Trophoblast cell (in vitro differentiated cells and primary cell): ENCODE data around the gene SKAP1.

Source experiments
- DNase-seq, 2 donors: peaks; one replicate each; pipeline ENCODE4 v3.0.0-alpha.2; 2016
- H2AFZ ChIP-seq: 2 replicates; pipeline ENCODE4 v1.6.1; 2013; ENCODE audit warnings: low read length, moderate library complexity, mild to moderate bottlenecking; ENCODE audit not compliant: insufficient read depth, poor library complexity
- H2AK5ac ChIP-seq: 2 replicates; pipeline ENCODE4 v1.6.1; 2013; ENCODE audit warnings: mild to moderate bottlenecking, low read length
- H2BK120ac ChIP-seq: 2 replicates; pipeline ENCODE4 v1.6.1; 2013; ENCODE audit warnings: low read length, mild to moderate bottlenecking, moderate library complexity; ENCODE audit not compliant: insufficient read depth, poor library complexity
- H2BK12ac ChIP-seq: 2 replicates; pipeline ENCODE4 v1.6.1; 2013; ENCODE audit warnings: mild to moderate bottlenecking, low read length, moderate library complexity
- H2BK5ac ChIP-seq: 2 replicates; pipeline ENCODE4 v1.6.1; 2013; ENCODE audit warnings: low read length, low read depth, moderate library complexity, mild to moderate bottlenecking; ENCODE audit not compliant: poor library complexity
- H3K14ac ChIP-seq: 2 replicates; pipeline ENCODE4 v1.6.1; 2013; ENCODE audit warnings: mild to moderate bottlenecking, low read length
- H3K18ac ChIP-seq: 2 replicates; pipeline ENCODE4 v1.6.1; 2013; ENCODE audit warnings: mild to moderate bottlenecking, low read length
- H3K23ac ChIP-seq: 2 replicates; pipeline ENCODE4 v1.6.1; 2013; ENCODE audit warnings: low read length
- H3K27ac ChIP-seq: 2 replicates; pipeline ENCODE4 v1.5.1; 2013; ENCODE audit warnings: low read depth, mild to moderate bottlenecking, inconsistent platforms, low read length, moderate library complexity
- H3K27me3 ChIP-seq: 2 replicates; pipeline ENCODE4 v1.6.1; 2013; ENCODE audit warnings: inconsistent platforms, mild to moderate bottlenecking, low read length, moderate library complexity; ENCODE audit not compliant: insufficient read depth
- H3K36me3 ChIP-seq, 2 experiments: 1 replicate in 1 of 2; 2 replicates in 1 of 2; pipeline ENCODE4 v1.6.1; 2013; ENCODE audit warnings: low read length in 2 of 2, mild to moderate bottlenecking in 2 of 2, moderate library complexity in 1 of 2; ENCODE audit not compliant: insufficient read depth in 2 of 2, control insufficient read depth in 1 of 2
- H3K4ac ChIP-seq: 2 replicates; pipeline ENCODE4 v1.6.1; 2013; ENCODE audit warnings: low read depth, mild to moderate bottlenecking, low read length, moderate library complexity
- H3K4me1 ChIP-seq, 2 experiments: 1 replicate in 1 of 2; 2 replicates in 1 of 2; pipeline ENCODE4 v1.6.1; 2013; ENCODE audit warnings: low read length in 2 of 2, mild to moderate bottlenecking in 2 of 2, moderate library complexity in 1 of 2; ENCODE audit not compliant: insufficient read depth in 2 of 2, control insufficient read depth in 1 of 2
- H3K4me2 ChIP-seq: 2 replicates; pipeline ENCODE4 v1.6.1; 2013; ENCODE audit warnings: inconsistent platforms, mild to moderate bottlenecking, low read length, moderate library complexity
- H3K4me3 ChIP-seq: 2 replicates; pipeline ENCODE4 v1.5.1; 2013; ENCODE audit warnings: mild to moderate bottlenecking, low read depth, low read length, inconsistent platforms
- H3K79me1 ChIP-seq: one replicate; pipeline ENCODE4 v1.6.1; 2013; ENCODE audit warnings: low read length
- H3K79me2 ChIP-seq: 2 replicates; pipeline ENCODE4 v1.6.1; 2013; ENCODE audit warnings: low read length, mild to moderate bottlenecking; ENCODE audit not compliant: control insufficient read depth, insufficient read depth, poor library complexity
- H3K9ac ChIP-seq: 2 replicates; pipeline ENCODE4 v1.6.1; 2013; ENCODE audit warnings: mild to moderate bottlenecking, low read length
- H3K9me3 ChIP-seq: 2 replicates; pipeline ENCODE4 v1.6.1; 2013; ENCODE audit warnings: low read depth, mild to moderate bottlenecking, control low read depth, inconsistent platforms, low read length; ENCODE audit not compliant: insufficient read depth
- H4K12ac ChIP-seq: 2 replicates; pipeline ENCODE4 v1.6.1; 2013; ENCODE audit warnings: low read depth, mild to moderate bottlenecking, low read length, moderate library complexity
- H4K8ac ChIP-seq: 2 replicates; pipeline ENCODE4 v1.6.1; 2013; ENCODE audit warnings: low read depth, mild to moderate bottlenecking, low read length, moderate library complexity
- H4K91ac ChIP-seq: one replicate; pipeline ENCODE4 v1.6.1; 2013; ENCODE audit warnings: low read depth, mild to moderate bottlenecking, low read length, moderate library complexity
- WGBS: extraction: QIAGEN DNeasy Blood & Tissue Kit; methylation state at CpG from one replicate; pipeline ENCODE4 v1.1.7; 2013; ENCODE audit warnings: missing lambda C conversion rate; ENCODE audit not compliant: insufficient read length, insufficient coverage; ENCODE audit errors: extremely low coverage; 5-methylcytosine and 5-hydroxymethylcytosine counted together

The SKAP1 gene

DNA sequence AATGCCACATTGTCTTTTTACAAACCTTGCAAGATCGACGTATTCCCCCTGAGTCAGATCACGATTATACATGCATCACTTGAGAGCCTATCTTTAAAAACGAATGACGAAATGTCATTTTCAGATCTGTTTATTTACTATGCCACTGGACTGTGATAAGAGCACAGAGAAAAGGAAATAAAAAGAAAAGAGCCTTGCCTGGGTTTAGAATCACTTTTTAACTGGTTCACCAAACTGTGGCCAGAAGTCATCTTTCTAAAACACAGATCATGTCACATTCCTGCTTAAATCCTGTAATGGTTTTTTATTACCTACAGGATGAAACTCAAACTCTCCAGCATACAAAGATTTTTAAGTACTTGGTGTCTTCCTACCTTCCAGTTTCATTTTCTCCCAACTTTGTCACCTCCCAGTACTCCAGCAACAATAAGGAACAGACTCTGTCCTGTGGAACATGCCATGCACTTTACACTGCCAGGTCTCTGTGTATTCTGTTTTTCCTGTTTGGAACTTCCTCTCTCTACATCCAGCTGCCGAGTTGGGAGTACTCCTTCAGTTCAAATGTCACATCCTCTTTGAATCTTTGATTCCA lies 231.0 kb downstream of the SKAP1 start:
- Histone ChIP-seq H2AK5ac (no peak overlapping the region), H3K27me3 (no peaks in the 10 kb centered on the region), H3K4me3 (no peak overlapping the region), H3K18ac (no peak overlapping the region), H3K79me2 (no peaks in the 10 kb centered on the region), H3K4ac (no peak overlapping the region), H3K9ac (no peak overlapping the region), H2AFZ (no peak overlapping the region), H2BK120ac (no peak overlapping the region), H4K91ac (no peak overlapping the region), H3K79me1 (no peaks in the 10 kb centered on the region), H2BK5ac (no peak overlapping the region), H3K4me1 (no peaks in the 10 kb centered on the region), H4K8ac (no peak overlapping the region), H2BK12ac (no peak overlapping the region), H3K4me2 (no peak overlapping the region), H4K12ac (no peak overlapping the region), H3K36me3 (no peaks in the 10 kb centered on the region), H3K23ac (no peak overlapping the region), H3K14ac (no peak overlapping the region), H3K27ac (no peak overlapping the region), H3K9me3 (no peaks in the 10 kb centered on the region)
- WGBS: no CpG with 5 or more reads among the region's 6 CpGs
- no peak for DNase-seq

DNA sequence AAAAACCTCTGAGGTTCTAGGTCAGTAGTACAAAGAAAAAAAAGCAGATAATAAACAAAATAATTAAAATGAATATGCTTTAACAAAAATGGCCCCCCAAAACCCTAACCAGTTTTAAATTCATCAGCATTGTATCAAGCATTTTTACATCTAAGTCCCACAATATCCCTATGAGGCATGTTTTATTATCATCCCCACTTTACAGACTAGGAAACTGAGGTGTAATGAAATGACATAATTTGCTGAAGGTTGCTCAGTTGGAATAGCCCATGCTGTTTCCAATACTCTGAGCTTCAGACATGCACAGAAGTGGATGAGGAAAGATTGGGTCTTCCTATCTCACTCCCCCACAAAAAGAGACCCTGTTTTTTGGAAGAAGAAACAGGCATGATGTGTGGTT lies 234.1 kb downstream of the SKAP1 start:
- Histone ChIP-seq H3K4me2 (no peak overlapping the region), H3K18ac (no peak overlapping the region)

DNA sequence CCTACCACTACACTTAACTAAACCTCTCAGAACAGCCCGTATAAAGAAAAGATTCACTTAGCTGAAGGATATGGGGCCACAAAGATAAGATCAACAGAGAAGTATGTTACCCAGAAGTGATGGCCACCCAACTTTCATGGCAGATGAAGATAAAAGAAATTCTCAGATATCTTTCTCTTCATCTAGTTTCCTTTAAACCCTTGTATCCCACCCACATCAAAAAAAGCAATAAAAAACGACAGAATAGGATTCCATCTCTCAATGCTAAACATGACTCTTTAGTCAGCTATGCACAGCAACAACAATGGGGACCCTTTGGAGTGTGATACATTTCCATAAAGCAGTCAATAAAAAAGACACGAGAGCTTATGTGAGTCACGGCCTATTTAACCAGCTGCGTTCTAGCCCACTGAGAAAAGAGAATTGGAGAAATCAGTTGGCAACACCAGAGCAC lies 235.9 kb downstream of the SKAP1 start:
- WGBS: no CpG with 5 or more reads among the region's 5 CpGs
- Histone ChIP-seq H4K91ac (no peak overlapping the region), H2AFZ (no peak overlapping the region), H3K79me1 (no peaks in the 10 kb centered on the region), H3K18ac (no peak overlapping the region), H3K4ac (no peak overlapping the region), H3K9me3 (no peaks in the 10 kb centered on the region), H2BK120ac (no peak overlapping the region), H3K4me3 (no peak overlapping the region), H3K36me3 (no peaks in the 10 kb centered on the region), H3K4me1 (no peaks in the 10 kb centered on the region), H3K27me3 (no peaks in the 10 kb centered on the region), H3K9ac (no peak overlapping the region), H3K4me2 (no peak overlapping the region), H2AK5ac (no peak overlapping the region), H3K27ac (no peak overlapping the region), H4K12ac (no peak overlapping the region), H4K8ac (no peak overlapping the region), H3K23ac (no peak overlapping the region), H2BK12ac (no peak overlapping the region), H3K14ac (no peak overlapping the region), H2BK5ac (no peak overlapping the region), H3K79me2 (no peaks in the 10 kb centered on the region)
- no peak for DNase-seq

More for the DNA sequence above, 234.1 kb downstream of the SKAP1 start:
- no peak overlapping the region for H2BK120ac ChIP-seq
- no peak overlapping the region for H3K4ac ChIP-seq
- no peaks in the 10 kb centered on the region for H3K79me1 ChIP-seq
- no peaks in the 10 kb centered on the region for H3K4me1 ChIP-seq
- H2BK12ac ChIP-seq: no peak overlapping the region
- no peak overlapping the region for H4K12ac ChIP-seq
- H3K9me3 ChIP-seq: no peaks in the 10 kb centered on the region
- no peak overlapping the region for H2BK5ac ChIP-seq
- no peak overlapping the region for H4K8ac ChIP-seq
- no peak overlapping the region for H3K4me3 ChIP-seq
- H3K27me3 ChIP-seq: no peaks in the 10 kb centered on the region
- no peak overlapping the region for H2AFZ ChIP-seq
- DNase-seq: no peak
- no peak overlapping the region for H4K91ac ChIP-seq
- H3K9ac ChIP-seq: no peak overlapping the region
- H3K36me3 ChIP-seq: no peaks in the 10 kb centered on the region
- no peak overlapping the region for H3K27ac ChIP-seq
- no peak overlapping the region for H3K14ac ChIP-seq
- no peaks in the 10 kb centered on the region for H3K79me2 ChIP-seq
- H2AK5ac ChIP-seq: no peak overlapping the region
- H3K23ac ChIP-seq: no peak overlapping the region

DNA sequence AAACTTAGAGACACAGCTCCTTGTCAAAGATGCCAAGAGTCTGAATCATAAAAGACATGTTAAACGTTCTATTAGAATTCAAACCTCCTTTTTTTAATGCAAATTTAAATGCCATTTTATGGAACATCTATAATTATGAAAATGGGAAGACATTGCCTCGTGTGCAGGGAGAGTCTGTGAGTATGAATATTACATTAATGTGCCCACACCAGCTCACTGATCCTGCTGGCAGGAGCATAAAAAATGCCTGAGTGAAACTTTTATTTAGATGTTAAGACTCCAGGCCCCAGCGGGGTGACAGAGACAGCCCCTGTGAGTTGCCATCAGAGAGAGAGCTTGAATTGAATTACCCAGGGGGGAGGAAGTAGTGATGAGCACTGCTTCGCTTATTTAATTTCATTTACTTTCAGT lies 237.7 kb downstream of the SKAP1 start:
- no peak overlapping the region for H3K27ac ChIP-seq

More for the DNA sequence above, 237.7 kb downstream of the SKAP1 start:
- H3K4me1 ChIP-seq: no peaks in the 10 kb centered on the region
- H3K4me2 ChIP-seq: no peak overlapping the region
- DNase-seq: no peak
- H3K23ac ChIP-seq: no peak overlapping the region
- WGBS: no CpG with 5 or more reads among the region's 4 CpGs
- H2BK5ac ChIP-seq: no peak overlapping the region
- H3K4me3 ChIP-seq: no peak overlapping the region
- no peaks in the 10 kb centered on the region for H3K79me1 ChIP-seq
- no peak overlapping the region for H2BK120ac ChIP-seq
- H3K9ac ChIP-seq: no peak overlapping the region
- H3K79me2 ChIP-seq: no peaks in the 10 kb centered on the region
- no peaks in the 10 kb centered on the region for H3K36me3 ChIP-seq
- H3K9me3 ChIP-seq: no peaks in the 10 kb centered on the region
- no peaks in the 10 kb centered on the region for H3K27me3 ChIP-seq
- H2AK5ac ChIP-seq: no peak overlapping the region
- no peak overlapping the region for H4K91ac ChIP-seq
- H3K18ac ChIP-seq: no peak overlapping the region
- H4K12ac ChIP-seq: no peak overlapping the region
- H2AFZ ChIP-seq: no peak overlapping the region
- no peak overlapping the region for H2BK12ac ChIP-seq
- H3K14ac ChIP-seq: no peak overlapping the region
- H4K8ac ChIP-seq: no peak overlapping the region
- no peak overlapping the region for H3K4ac ChIP-seq
